HepG2 (cell line): ENCODE results near the gene CHN2. TPM values are rescaled to one million over a fixed set of nuclear protein-coding genes. Genes with fewer than 3 reads are reported as not detected.

ENCODE experiments used
- ISX ChIP-seq: sonication (generic); formaldehyde crosslinking; conservative IDR thresholded peaks from 2 replicates; pipeline ENCODE4 v1.5.0; 2020; ENCODE audit warnings: missing genetic modification reagents
- KMT2B ChIP-seq: IDR thresholded peaks from 2 replicates; pipeline ENCODE4 v1.6.1; 2016; ENCODE audit warnings: missing genetic modification reagents, missing compliant biosample characterization
- LCORL ChIP-seq, 2 experiments: fragments of 450-650 bp in 1 of 2; sonication (generic) in 1 of 2; formaldehyde crosslinking in 1 of 2; IDR thresholded peaks; 2 replicates each; pipeline versions ENCODE4 v1.5.0 to v1.6.1; 2017 to 2020; ENCODE audit warnings: antibody characterized with exemption in 1 of 2, missing genetic modification reagents in 1 of 2
- MAFG ChIP-seq: sonication (generic); formaldehyde crosslinking; IDR thresholded peaks from 2 replicates; pipeline ENCODE4 v1.5.1; 2020; ENCODE audit warnings: mild to moderate bottlenecking, missing genetic modification reagents
- NCOA1 ChIP-seq: sonication (generic); formaldehyde crosslinking; IDR thresholded peaks from 2 replicates; pipeline ENCODE4 v1.9.0; 2021; ENCODE audit warnings: missing genetic modification reagents
- RARA ChIP-seq: IDR thresholded peaks from 2 replicates; pipeline ENCODE4 v1.6.1; 2016; ENCODE audit warnings: missing genetic modification reagents, missing compliant biosample characterization
- RFXANK ChIP-seq: IDR thresholded peaks from 2 replicates; pipeline ENCODE4 v1.6.1; 2016
- SIN3A ChIP-seq: IDR thresholded peaks from 2 replicates; pipeline ENCODE4 v1.6.1; 2011; ENCODE audit warnings: low read depth, mild to moderate bottlenecking, control low read depth, low read length, borderline replicate concordance
- SP2 ChIP-seq: sonication (generic); formaldehyde crosslinking; IDR thresholded peaks from 2 replicates; pipeline ENCODE4 v1.5.1; 2020; ENCODE audit warnings: mild to moderate bottlenecking, missing genetic modification reagents
- STAG1 ChIP-seq: sonication (generic); formaldehyde crosslinking; IDR thresholded peaks from 2 replicates; pipeline ENCODE4 v1.4.0; 2020; ENCODE audit warnings: missing genetic modification reagents
- TGIF2 ChIP-seq: IDR thresholded peaks from 2 replicates; pipeline ENCODE4 v1.6.1; 2016; ENCODE audit warnings: control low read depth, missing compliant biosample characterization
- ZNF30 ChIP-seq: sonication (generic); formaldehyde crosslinking; IDR thresholded peaks from 2 replicates; pipeline ENCODE4 v1.5.0; 2020; ENCODE audit warnings: mild to moderate bottlenecking, missing genetic modification reagents
- ZNF343 ChIP-seq: sonication (generic); formaldehyde crosslinking; IDR thresholded peaks from 2 replicates; pipeline ENCODE4 v1.4.0; 2020; ENCODE audit warnings: mild to moderate bottlenecking, missing genetic modification reagents
- ZNF768 ChIP-seq: sonication (generic); formaldehyde crosslinking; IDR thresholded peaks from 2 replicates; pipeline ENCODE4 v1.4.0; 2020; ENCODE audit warnings: missing genetic modification reagents
- ZNF841 ChIP-seq: sonication (generic); formaldehyde crosslinking; IDR thresholded peaks from 2 replicates; pipeline ENCODE4 v1.8.1; 2023; ENCODE audit warnings: missing genetic modification reagents, borderline replicate concordance
- ZNF850 ChIP-seq: sonication (generic); formaldehyde crosslinking; conservative IDR thresholded peaks from 2 replicates; pipeline ENCODE4 v1.9.0; 2021; ENCODE audit warnings: mild to moderate bottlenecking, missing genetic modification reagents
- polyA plus RNA-seq, 8 experiments: library from polyadenylated mRNA; depleted of rRNA in 3 of 8; stranded (reverse) in 7 of 8; unstranded in 1 of 8; fragments of >200 nt; fragmentation: Illumina TruSeq in 4 of 8; extraction: Trizol in 4 of 8; gene quantifications; 2 replicates each; pipeline versions ENCODE4 v1.2.1 to v1.2.3, GENCODE V29; 2011 to 2016; ENCODE audit warnings: low read depth in 4 of 8, missing spikeins in 1 of 8, mixed read lengths in 1 of 8; ENCODE audit not compliant: insufficient read depth in 1 of 8
- total RNA-seq, 5 experiments: library from RNA; depleted of rRNA; stranded (reverse); fragments of >200 nt; fragmentation: Illumina TruSeq; extraction: Trizol; gene quantifications; 2 replicates each; pipeline ENCODE4 v1.2.3, GENCODE V29; 2016; ENCODE audit warnings: low read depth in 1 of 5
- TF ChIP-seq, protein P1 (sequence below): IDR thresholded peaks from 2 replicates; pipeline ENCODE4 v1.6.1; 2016
- TF ChIP-seq, protein P2 (sequence below): sonication (generic); formaldehyde crosslinking; IDR thresholded peaks from 2 replicates; pipeline ENCODE4 v1.8.0; 2022; ENCODE audit warnings: missing genetic modification reagents, low read depth, mild to moderate bottlenecking, borderline replicate concordance
- TF ChIP-seq, protein P3 (sequence below): sonication (generic); formaldehyde crosslinking; conservative IDR thresholded peaks from 2 replicates; pipeline ENCODE4 v1.8.0; 2022; ENCODE audit warnings: low read depth, missing genetic modification reagents
- TF ChIP-seq, protein P4 (sequence below), 2 experiments: sonication (generic) in 1 of 2; formaldehyde crosslinking in 1 of 2; IDR thresholded peaks; 2 replicates each; pipeline versions ENCODE4 v1.4.0 to v1.6.1; 2016 to 2020; ENCODE audit warnings: borderline replicate concordance in 1 of 2, low read depth in 1 of 2, mild to moderate bottlenecking in 1 of 2, missing genetic modification reagents in 1 of 2

The CHN2 gene
- total and polyA plus RNA-seq, 2 of the 13 experiments (the other 11 are each of a cell fraction or from before 2014, with no cell fraction given): 23.5 to 30.5 TPM

DNA sequence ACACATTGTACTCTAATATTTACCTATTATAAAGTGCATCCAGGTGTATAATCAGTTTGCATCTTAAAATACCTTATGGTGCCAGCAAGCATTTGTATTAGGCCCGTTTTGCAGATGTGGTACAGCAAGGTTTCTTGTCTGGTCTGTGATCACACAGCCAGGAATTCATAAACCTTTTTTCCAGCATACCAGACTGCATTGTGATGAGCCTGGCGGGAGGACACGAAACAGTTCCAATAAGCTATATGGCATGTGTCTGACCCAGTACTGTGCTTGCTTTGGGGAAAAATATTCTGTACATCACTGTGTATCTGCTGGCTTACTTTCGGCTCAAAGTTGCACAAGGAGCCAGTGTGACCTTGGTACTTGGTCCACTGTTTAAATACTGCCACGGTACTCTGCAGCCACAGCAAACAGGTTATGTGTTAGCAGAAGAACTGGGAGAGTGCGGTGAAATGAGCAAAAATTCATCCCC, 36.3 kb downstream of the CHN2 start (continued):
- no peak; the same call in 1 of the 2 replicates for TF ChIP-seq ZNF768
- TF ChIP-seq SIN3A: no peak
- peak; percentile 51; the same call in 1 of the 2 replicates for TF ChIP-seq KMT2B
- TF ChIP-seq ISX (CRISPR knock-in tag): no peak
- no peak for TF ChIP-seq ZNF841 (CRISPR knock-in tag)
- TF ChIP-seq ZNF343 (CRISPR knock-in tag): no peak
- TF ChIP-seq RFXANK (CRISPR knock-in tag): no peak
- TF ChIP-seq SP2 (CRISPR knock-in tag): no peak
- TF ChIP-seq, protein P1, sequence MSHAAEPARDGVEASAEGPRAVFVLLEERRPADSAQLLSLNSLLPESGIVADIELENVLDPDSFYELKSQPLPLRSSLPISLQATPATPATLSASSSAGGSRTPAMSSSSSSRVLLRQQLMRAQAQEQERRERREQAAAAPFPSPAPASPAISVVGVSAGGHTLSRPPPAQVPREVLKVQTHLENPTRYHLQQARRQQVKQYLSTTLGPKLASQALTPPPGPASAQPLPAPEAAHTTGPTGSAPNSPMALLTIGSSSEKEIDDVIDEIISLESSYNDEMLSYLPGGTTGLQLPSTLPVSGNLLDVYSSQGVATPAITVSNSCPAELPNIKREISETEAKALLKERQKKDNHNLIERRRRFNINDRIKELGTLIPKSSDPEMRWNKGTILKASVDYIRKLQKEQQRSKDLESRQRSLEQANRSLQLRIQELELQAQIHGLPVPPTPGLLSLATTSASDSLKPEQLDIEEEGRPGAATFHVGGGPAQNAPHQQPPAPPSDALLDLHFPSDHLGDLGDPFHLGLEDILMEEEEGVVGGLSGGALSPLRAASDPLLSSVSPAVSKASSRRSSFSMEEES (CRISPR knock-in tag): peak; percentile 62
- TF ChIP-seq, protein P2, sequence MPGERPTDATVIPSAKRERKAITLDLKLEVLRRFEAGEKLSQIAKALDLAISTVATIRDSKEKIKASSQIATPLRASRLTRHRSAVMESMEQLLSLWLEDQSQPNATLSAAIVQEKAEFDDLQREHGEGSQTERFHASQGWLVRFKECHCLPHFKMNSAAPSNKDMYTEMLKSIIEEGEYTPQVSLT (CRISPR knock-in tag): no peak
- peak; percentile 85 for TF ChIP-seq RARA (CRISPR knock-in tag)
- peak; percentile 39 for TF ChIP-seq STAG1 (CRISPR knock-in tag)
- TF ChIP-seq, protein P3, sequence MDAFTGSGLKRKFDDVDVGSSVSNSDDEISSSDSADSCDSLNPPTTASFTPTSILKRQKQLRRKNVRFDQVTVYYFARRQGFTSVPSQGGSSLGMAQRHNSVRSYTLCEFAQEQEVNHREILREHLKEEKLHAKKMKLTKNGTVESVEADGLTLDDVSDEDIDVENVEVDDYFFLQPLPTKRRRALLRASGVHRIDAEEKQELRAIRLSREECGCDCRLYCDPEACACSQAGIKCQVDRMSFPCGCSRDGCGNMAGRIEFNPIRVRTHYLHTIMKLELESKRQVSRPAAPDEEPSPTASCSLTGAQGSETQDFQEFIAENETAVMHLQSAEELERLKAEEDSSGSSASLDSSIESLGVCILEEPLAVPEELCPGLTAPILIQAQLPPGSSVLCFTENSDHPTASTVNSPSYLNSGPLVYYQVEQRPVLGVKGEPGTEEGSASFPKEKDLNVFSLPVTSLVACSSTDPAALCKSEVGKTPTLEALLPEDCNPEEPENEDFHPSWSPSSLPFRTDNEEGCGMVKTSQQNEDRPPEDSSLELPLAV (CRISPR knock-in tag): no peak
- 0 out of 2 replicates have a peak, but pooled peaks have one; percentile 34 for TF ChIP-seq TGIF2
- TF ChIP-seq LCORL (IDR thresholded peaks at IDR 0.05): peak; percentile 60; the same call in 1 of the 2 replicates
- TF ChIP-seq LCORL (CRISPR knock-in tag; IDR thresholded peaks at IDR 0.05): peak; percentile 97
- TF ChIP-seq NCOA1 (CRISPR knock-in tag): no peak
- no peak for TF ChIP-seq ZNF850 (CRISPR knock-in tag)
- TF ChIP-seq, protein P4, sequence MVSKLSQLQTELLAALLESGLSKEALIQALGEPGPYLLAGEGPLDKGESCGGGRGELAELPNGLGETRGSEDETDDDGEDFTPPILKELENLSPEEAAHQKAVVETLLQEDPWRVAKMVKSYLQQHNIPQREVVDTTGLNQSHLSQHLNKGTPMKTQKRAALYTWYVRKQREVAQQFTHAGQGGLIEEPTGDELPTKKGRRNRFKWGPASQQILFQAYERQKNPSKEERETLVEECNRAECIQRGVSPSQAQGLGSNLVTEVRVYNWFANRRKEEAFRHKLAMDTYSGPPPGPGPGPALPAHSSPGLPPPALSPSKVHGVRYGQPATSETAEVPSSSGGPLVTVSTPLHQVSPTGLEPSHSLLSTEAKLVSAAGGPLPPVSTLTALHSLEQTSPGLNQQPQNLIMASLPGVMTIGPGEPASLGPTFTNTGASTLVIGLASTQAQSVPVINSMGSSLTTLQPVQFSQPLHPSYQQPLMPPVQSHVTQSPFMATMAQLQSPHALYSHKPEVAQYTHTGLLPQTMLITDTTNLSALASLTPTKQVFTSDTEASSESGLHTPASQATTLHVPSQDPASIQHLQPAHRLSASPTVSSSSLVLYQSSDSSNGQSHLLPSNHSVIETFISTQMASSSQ (IDR thresholded peaks at IDR 0.05; ENCODE audit: low read depth): no peak
- TF ChIP-seq, protein P4 (CRISPR knock-in tag; IDR thresholded peaks at IDR 0.05; ENCODE audit: borderline replicate concordance): peak; percentile 24; the same call in 1 of the 2 replicates
- TF ChIP-seq MAFG: no peak
- TF ChIP-seq ZNF30 (CRISPR knock-in tag): no peak
